GM18498 (cell line): ENCODE data around the gene OPRL1.
"Not testable (repeated sequence)": the region's sequence is repeated elsewhere in the genome, so short reads cannot be mapped to it uniquely, and the experiment has no call there.

Experiments used
- ATAC-seq: cut with Tn5 transposase; IDR thresholded peaks from one replicate; pipeline ENCODE4 v1.9.1; 2021; ENCODE audit warnings: mild to moderate bottlenecking, moderate library complexity; ENCODE audit not compliant: unreplicated experiment

OPRL1 gene

GRCh38 chr20:64083378-64083803 is 3.5 kb downstream of the OPRL1 start:
- no peak for ATAC-seq

GRCh38 chr20:64083804-64084684 is 4.2 kb downstream of the OPRL1 start, which contains the start of gene LKAAEAR1:
Gene LKAAEAR1 (minus strand): TSS chr20:64084398. CDS start chr20:64084219, 179 bp downstream.
- ATAC-seq = no peak

- no peak for ATAC-seq
Measured at GRCh38 chr20:64084685-64085152, 4.8 kb downstream of the OPRL1 start.

- ATAC-seq = no peak
Measured at GRCh38 chr20:64086801-64087200, 6.9 kb downstream of the OPRL1 start.

GRCh38 chr20:64087226-64087825 is 7.4 kb downstream of the OPRL1 start:
- not testable (repeated sequence) for ATAC-seq

GRCh38 chr20:64088586-64088985 is 8.7 kb downstream of the OPRL1 start:
- ATAC-seq = not testable (repeated sequence)

GRCh38 chr20:64090165-64090564 is 10.3 kb downstream of the OPRL1 start:
- no peak for ATAC-seq

- ATAC-seq = no peak
Measured at GRCh38 chr20:64091340-64091739, 11.5 kb downstream of the OPRL1 start.

GRCh38 chr20:64091770-64092169 is 11.9 kb downstream of the OPRL1 start:
- ATAC-seq = no peak

- ATAC-seq = no peak
Measured at GRCh38 chr20:64092258-64093012, 12.6 kb downstream of the OPRL1 start.

- ATAC-seq = no peak
Measured at GRCh38 chr20:64093013-64093503, 13.2 kb downstream of the OPRL1 start.

- no peak for ATAC-seq
Measured at GRCh38 chr20:64095455-64095854, 15.6 kb downstream of the OPRL1 start.

- ATAC-seq = no peak
Measured at GRCh38 chr20:64095927-64096326, 16.0 kb downstream of the OPRL1 start.

GRCh38 chr20:64096535-64096934 is 16.7 kb downstream of the OPRL1 start:
- no peak for ATAC-seq

- ATAC-seq = no peak
Measured at GRCh38 chr20:64098471-64099013, 18.7 kb downstream of the OPRL1 start.

GRCh38 chr20:64099086-64099786 is 19.4 kb downstream of the OPRL1 start:
- no peak for ATAC-seq

- no peak for ATAC-seq
Measured at GRCh38 chr20:64099880-64100565, 20.1 kb downstream of the OPRL1 start.

GRCh38 chr20:64100566-64100888 is 20.6 kb downstream of the OPRL1 start:
- no peak for ATAC-seq

GRCh38 chr20:64100946-64101688 is 21.2 kb downstream of the OPRL1 start:
- no peak for ATAC-seq
